Spleen (tissue), 11 donors: Measurements from ENCODE around the gene GRIK2. TPM values are rescaled to one million over a fixed set of nuclear protein-coding genes. Genes with fewer than 3 reads are reported as not detected.

Experiments
- DNase-seq: peaks from one replicate; pipeline ENCODE4 v3.0.0-alpha.2; 2020
- H3K27ac ChIP-seq, 8 donors: fragments of 200-600 bp; sonication (generic) in 7 of 8; 1 replicate in 4 of 8; 2 replicates in 4 of 8; pipeline versions ENCODE4 v1.5.0 to v1.8.0; 2016 to 2021; ENCODE audit warnings: inconsistent platforms in 4 of 8, mild to moderate bottlenecking in 4 of 8, moderate library complexity in 1 of 8
- H3K27me3 ChIP-seq, 7 donors: fragments of 200-600 bp; sonication (generic) in 6 of 7; replicated peaks in 1 of 7; 1 replicate in 4 of 7; 2 replicates in 3 of 7; pipeline versions ENCODE4 v1.5.0 to v1.8.0; 2016 to 2021; ENCODE audit warnings: inconsistent platforms in 3 of 7, mild to moderate bottlenecking in 1 of 7
- H3K36me3 ChIP-seq, 6 donors: fragments of 200-600 bp; sonication (generic) in 5 of 6; 1 replicate in 4 of 6; 2 replicates in 2 of 6; pipeline versions ENCODE4 v1.5.0 to v1.8.0; 2016 to 2021; ENCODE audit warnings: inconsistent platforms in 2 of 6
- H3K4me1 ChIP-seq, 6 donors: fragments of 200-600 bp; sonication (generic) in 5 of 6; 1 replicate in 3 of 6; 2 replicates in 3 of 6; pipeline versions ENCODE4 v1.5.0 to v1.8.0; 2016 to 2021; ENCODE audit warnings: inconsistent platforms in 3 of 6
- H3K4me3 ChIP-seq, 8 donors: fragments of 200-600 bp; sonication (generic) in 7 of 8; 1 replicate in 4 of 8; 2 replicates in 4 of 8; pipeline versions ENCODE4 v1.5.0 to v1.8.0; 2016 to 2021; ENCODE audit warnings: inconsistent platforms in 4 of 8, mild to moderate bottlenecking in 4 of 8, moderate library complexity in 2 of 8
- H3K9me3 ChIP-seq, 8 donors: fragments of 200-600 bp; sonication (generic) in 7 of 8; 1 replicate in 4 of 8; 2 replicates in 4 of 8; pipeline versions ENCODE4 v1.5.0 to v1.8.0; 2016 to 2021; ENCODE audit warnings: inconsistent platforms in 4 of 8
- POLR2A ChIP-seq, 3 donors: fragments of 450-650 bp; IDR thresholded peaks; one replicate each; pipeline ENCODE4 v1.5.1; 2017; ENCODE audit warnings: antibody characterized with exemption in 3 of 3, mild to moderate bottlenecking in 1 of 3
- POLR2AphosphoS5 ChIP-seq, 3 donors: sonication (generic); formaldehyde crosslinking; IDR thresholded peaks; one replicate each; pipeline ENCODE4 v1.5.1; 2017; ENCODE audit warnings: antibody characterized with exemption in 3 of 3
- WGBS, 5 donors: extraction: QIAGEN DNeasy Blood & Tissue Kit in 3 of 5; methylation state at CpG; one replicate each; pipeline versions ENCODE4 v1.1.5 to v1.1.7; 2013 to 2018; 5-methylcytosine and 5-hydroxymethylcytosine counted together
- intact Hi-C: fragments of 100-400 bp; cut with DNase I; formaldehyde crosslinking; loops from one replicate; pipeline ENCODE4 v1.15.0; 2023; ENCODE audit warnings: low total_unique reads
- polyA plus RNA-seq, 3 donors: library from polyadenylated mRNA; stranded (reverse); fragments of 200-250 nt; gene quantifications; one replicate each; pipeline ENCODE4 v1.2.1, GENCODE V29; 2013
- total RNA-seq, 7 donors: library from RNA; depleted of rRNA in 3 of 7; stranded (reverse); fragments of >200 nt in 3 of 7; fragmentation: NEBNext Ultra II Directional in 4 of 7; extraction: Animal tissue kit (Norgen Biotek cat#: 25700) in 4 of 7; gene quantifications; one replicate each; pipeline versions ENCODE4 v1.1.0 to v1.2.1, GENCODE V29; 2016 to 2021
- TF ChIP-seq, protein P1 (sequence below), 11 experiments: fragments of 200-600 bp in 7 of 11; fragments of 450-650 bp in 4 of 11; sonication (generic) in 4 of 11; IDR thresholded peaks in 8 of 11; conservative IDR thresholded peaks in 3 of 11; 1 replicate in 7 of 11; 2 replicates in 4 of 11; pipeline versions ENCODE4 v1.4.0 to v1.8.0; 2016 to 2021; ENCODE audit warnings: antibody characterized with exemption in 11 of 11, inconsistent platforms in 4 of 11, mild to moderate bottlenecking in 1 of 11
- donor health status: healthy with polysubstance abuse.
- donor health status: DM: no; HTN: no; CAD: no; lungs with moderate emphysema.
- donor health status: DM: no; HTN: no; CAD: no.
- donor health status: Bipolar disorder and iron deficiency.
- donor health status: healthy.
- donor health status: DM: no; HTN: no; CAD: no.
- donor health status: DM: yes; HTN: yes; CAD: no.

The GRIK2 gene
- total and polyA plus RNA-seq, 10 donors: 0.07 to 2.7 (median 0.89) TPM

DNA sequence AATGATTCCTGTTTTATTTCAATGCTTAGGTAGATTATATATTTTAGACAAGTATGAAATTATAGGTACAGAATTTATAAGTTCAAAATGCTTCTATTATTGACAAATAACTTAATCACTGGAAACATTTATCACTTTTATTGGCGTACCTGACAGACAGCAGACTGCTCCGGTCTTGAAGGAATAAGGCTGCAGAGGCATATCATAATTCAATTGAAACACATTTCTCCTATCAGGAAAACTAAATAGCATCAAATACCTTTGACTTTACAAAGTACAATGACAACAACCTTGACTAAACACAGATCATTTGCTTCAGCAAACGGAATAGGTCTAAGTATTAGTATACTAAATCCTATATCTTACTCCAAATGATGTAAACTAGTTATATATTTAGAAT, 91.3 kb downstream of the GRIK2 start:
- H3K27me3 ChIP-seq: no peaks in the 10 kb centered on the region
- no peak overlapping the region for H3K27ac ChIP-seq
- H3K4me1 ChIP-seq: no peaks in the 10 kb centered on the region
- H3K36me3 ChIP-seq: no peaks in the 10 kb centered on the region
- TF ChIP-seq, protein P1, sequence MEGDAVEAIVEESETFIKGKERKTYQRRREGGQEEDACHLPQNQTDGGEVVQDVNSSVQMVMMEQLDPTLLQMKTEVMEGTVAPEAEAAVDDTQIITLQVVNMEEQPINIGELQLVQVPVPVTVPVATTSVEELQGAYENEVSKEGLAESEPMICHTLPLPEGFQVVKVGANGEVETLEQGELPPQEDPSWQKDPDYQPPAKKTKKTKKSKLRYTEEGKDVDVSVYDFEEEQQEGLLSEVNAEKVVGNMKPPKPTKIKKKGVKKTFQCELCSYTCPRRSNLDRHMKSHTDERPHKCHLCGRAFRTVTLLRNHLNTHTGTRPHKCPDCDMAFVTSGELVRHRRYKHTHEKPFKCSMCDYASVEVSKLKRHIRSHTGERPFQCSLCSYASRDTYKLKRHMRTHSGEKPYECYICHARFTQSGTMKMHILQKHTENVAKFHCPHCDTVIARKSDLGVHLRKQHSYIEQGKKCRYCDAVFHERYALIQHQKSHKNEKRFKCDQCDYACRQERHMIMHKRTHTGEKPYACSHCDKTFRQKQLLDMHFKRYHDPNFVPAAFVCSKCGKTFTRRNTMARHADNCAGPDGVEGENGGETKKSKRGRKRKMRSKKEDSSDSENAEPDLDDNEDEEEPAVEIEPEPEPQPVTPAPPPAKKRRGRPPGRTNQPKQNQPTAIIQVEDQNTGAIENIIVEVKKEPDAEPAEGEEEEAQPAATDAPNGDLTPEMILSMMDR (IDR thresholded peaks at IDR 0.05 in 8 of 11, conservative IDR thresholded peaks at IDR 0.05 in 3 of 11): no peak
- TF ChIP-seq POLR2A (IDR thresholded peaks at IDR 0.05) (no peak), POLR2AphosphoS5 (IDR thresholded peaks at IDR 0.05) (no peak)
- H3K4me3 ChIP-seq: no peak overlapping the region
- intact Hi-C loops: no loop called here
- H3K9me3 ChIP-seq: no peaks in the 10 kb centered on the region
- 84 to 94% (median 90%) methylated on average over 3 of the region's 3 CpGs for WGBS, 5 donors
- no peak for DNase-seq

DNA sequence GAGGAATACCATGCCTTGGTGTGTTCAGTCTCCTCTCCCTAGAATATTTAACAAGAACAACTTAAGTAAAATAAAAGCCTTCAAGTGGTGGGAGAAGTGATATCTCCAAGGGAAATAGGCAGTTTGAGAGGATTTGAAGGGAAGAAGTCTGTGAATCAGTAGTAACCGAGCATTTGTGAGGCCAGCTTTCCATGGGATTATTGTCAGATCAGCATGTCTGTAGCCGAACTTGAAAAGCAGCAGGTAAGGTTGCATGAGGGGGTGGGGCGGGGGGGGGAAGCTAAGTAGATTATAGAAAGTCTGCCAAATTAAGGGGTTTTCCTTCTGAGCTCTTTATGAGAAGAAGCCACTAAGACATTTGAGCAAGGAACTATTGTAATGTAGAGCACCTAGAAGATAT, 92.6 kb downstream of the GRIK2 start:
- no peaks in the 10 kb centered on the region for H3K9me3 ChIP-seq
- H3K36me3 ChIP-seq: no peaks in the 10 kb centered on the region
- H3K4me1 ChIP-seq: no peaks in the 10 kb centered on the region
- WGBS, 5 donors: 44 to 60% (median 44%) methylated on average over 3 of the region's 3 CpGs
- no peak overlapping the region for H3K27ac ChIP-seq
- TF ChIP-seq POLR2AphosphoS5 (IDR thresholded peaks at IDR 0.05) (no peak), POLR2A (IDR thresholded peaks at IDR 0.05) (no peak)
- TF ChIP-seq, protein P1 (IDR thresholded peaks at IDR 0.05 in 8 of 11, conservative IDR thresholded peaks at IDR 0.05 in 3 of 11): no peak
- no peak for DNase-seq
- no peak overlapping the region for H3K4me3 ChIP-seq
- H3K27me3 ChIP-seq: no peaks in the 10 kb centered on the region
- intact Hi-C loops: no loop called here

DNA sequence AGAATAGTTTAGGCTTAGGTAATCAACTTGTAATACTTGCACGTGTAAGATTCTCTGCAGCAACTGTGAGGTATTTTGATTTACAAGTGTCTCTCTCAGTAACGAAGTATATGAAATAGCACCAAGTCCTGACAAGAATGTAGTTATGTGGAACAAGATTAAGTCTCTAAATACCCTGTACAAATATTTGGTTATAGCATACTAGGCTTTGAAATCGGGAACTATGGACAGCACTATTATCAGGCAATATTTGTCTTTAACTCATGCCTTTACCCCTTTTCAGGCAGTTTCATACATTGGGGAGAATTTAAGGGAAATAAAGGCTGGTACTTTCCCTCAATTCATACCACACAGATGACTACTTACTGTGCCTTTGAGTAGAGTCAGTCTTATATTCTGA, 93.2 kb downstream of the GRIK2 start:
- Histone ChIP-seq H3K4me1 (no peaks in the 10 kb centered on the region), H3K27me3 (no peaks in the 10 kb centered on the region), H3K9me3 (no peaks in the 10 kb centered on the region), H3K36me3 (no peaks in the 10 kb centered on the region), H3K4me3 (no peak overlapping the region), H3K27ac (no peak overlapping the region)
- DNase-seq: no peak
- intact Hi-C loops: no loop called here
- no peak for TF ChIP-seq POLR2AphosphoS5 (IDR thresholded peaks at IDR 0.05)
- no peak for TF ChIP-seq POLR2A (IDR thresholded peaks at IDR 0.05)
- TF ChIP-seq, protein P1 (IDR thresholded peaks at IDR 0.05 in 8 of 11, conservative IDR thresholded peaks at IDR 0.05 in 3 of 11): no peak
- 70 to 81% (median 72%) methylated on average over 3 of the region's 3 CpGs for WGBS, 5 donors

DNA sequence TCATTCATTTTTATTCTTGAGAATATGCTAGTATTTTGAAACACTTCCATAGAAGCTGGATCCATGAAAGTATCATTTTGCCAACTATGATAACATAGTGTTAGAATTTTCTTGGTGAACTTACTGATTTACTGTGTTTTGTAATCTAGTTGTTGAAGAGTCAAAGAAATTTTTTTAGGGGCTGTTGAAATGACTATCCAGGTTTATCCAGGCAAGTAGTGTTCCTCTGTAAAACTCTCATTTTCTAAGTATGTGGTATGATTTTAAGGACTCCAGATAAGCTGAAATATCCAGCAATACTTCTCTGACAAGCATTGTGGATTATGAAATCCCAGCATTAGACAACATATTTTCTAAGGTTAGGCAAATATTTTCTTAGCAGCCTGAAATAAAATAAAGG, 95.9 kb downstream of the GRIK2 start:
- H3K27ac ChIP-seq: no peak overlapping the region
- H3K4me1 ChIP-seq: no peaks in the 10 kb centered on the region
- no peaks in the 10 kb centered on the region for H3K9me3 ChIP-seq
- H3K36me3 ChIP-seq: no peaks in the 10 kb centered on the region
- TF ChIP-seq POLR2AphosphoS5 (IDR thresholded peaks at IDR 0.05): no peak
- TF ChIP-seq, protein P1 (IDR thresholded peaks at IDR 0.05 in 8 of 11, conservative IDR thresholded peaks at IDR 0.05 in 3 of 11): no peak
- no peak for TF ChIP-seq POLR2A (IDR thresholded peaks at IDR 0.05)
- no peak overlapping the region for H3K4me3 ChIP-seq
- H3K27me3 ChIP-seq: no peaks in the 10 kb centered on the region
- intact Hi-C loops: no loop called here
- no peak for DNase-seq
